Heart left ventricle (tissue), 16 donors: ENCODE measurements around the gene PRKG1. TPM values are rescaled to one million over a fixed set of nuclear protein-coding genes. Genes with fewer than 3 reads are reported as not detected.

Experiments
- ATAC-seq, 4 donors: fragments of 200-7000 bp; cut with Tn5 transposase; one replicate each; pipeline ENCODE4 v1.9.1; 2020 to 2022; ENCODE audit warnings: moderate library complexity in 4 of 4, mild to moderate bottlenecking in 3 of 4, moderate number of reproducible peaks in 1 of 4
- DNase-seq, 5 donors: peaks; one replicate each; pipeline ENCODE4 v3.0.0-alpha.2; 2020
- H3K27ac ChIP-seq, 12 donors: fragments of 200-600 bp; sonication (generic) in 4 of 12; one replicate each; pipeline versions ENCODE4 v1.5.0 to v1.8.0; 2016 to 2022; ENCODE audit warnings: mild to moderate bottlenecking in 2 of 12
- H3K27me3 ChIP-seq, 9 donors: fragments of 200-600 bp; sonication (generic) in 2 of 9; one replicate each; pipeline versions ENCODE4 v1.5.1 to v1.8.0; 2016 to 2022; ENCODE audit warnings: mild to moderate bottlenecking in 3 of 9
- H3K36me3 ChIP-seq, 9 donors: fragments of 200-600 bp; sonication (generic) in 2 of 9; one replicate each; pipeline versions ENCODE4 v1.5.0 to v1.8.0; 2018 to 2022; ENCODE audit warnings: mild to moderate bottlenecking in 2 of 9
- H3K4me1 ChIP-seq, 12 donors: fragments of 200-600 bp; sonication (generic) in 4 of 12; one replicate each; pipeline versions ENCODE4 v1.5.0 to v1.8.0; 2016 to 2022; ENCODE audit warnings: mild to moderate bottlenecking in 3 of 12
- H3K4me3 ChIP-seq, 12 donors: fragments of 200-600 bp; sonication (generic) in 4 of 12; one replicate each; pipeline versions ENCODE4 v1.5.0 to v1.8.0; 2017 to 2022; ENCODE audit warnings: mild to moderate bottlenecking in 9 of 12, moderate library complexity in 4 of 12
- H3K9me3 ChIP-seq, 12 donors: fragments of 200-600 bp; sonication (generic) in 4 of 12; one replicate each; pipeline versions ENCODE4 v1.5.0 to v1.8.0; 2016 to 2022; ENCODE audit warnings: mild to moderate bottlenecking in 1 of 12
- CTCF ChIP-seq, 12 donors: fragments of 200-600 bp; sonication (generic) in 4 of 12; IDR thresholded peaks; one replicate each; pipeline versions ENCODE4 v1.5.0 to v1.8.0; 2018 to 2022; ENCODE audit warnings: antibody characterized with exemption in 12 of 12, mild to moderate bottlenecking in 5 of 12
- POLR2A ChIP-seq, 2 donors: fragments of 450-650 bp; IDR thresholded peaks; one replicate each; pipeline ENCODE4 v1.6.1; 2017; ENCODE audit warnings: antibody characterized with exemption in 2 of 2, mild to moderate bottlenecking in 2 of 2, moderate library complexity in 2 of 2
- WGBS, 4 donors: extraction: QIAGEN DNeasy Blood & Tissue Kit in 2 of 4; methylation state at CpG; one replicate each; pipeline versions ENCODE4 v1.1.5 to v1.1.7; 2013 to 2018; 5-methylcytosine and 5-hydroxymethylcytosine counted together
- intact Hi-C, 10 donors: fragments of 100-400 bp; cut with DNase I; formaldehyde crosslinking; loops; one replicate each; pipeline versions ENCODE4 v1.11.1 to v1.14.2; 2022
- polyA plus RNA-seq, 2 donors: library from polyadenylated mRNA; stranded (reverse); fragments of 200-250 nt; gene quantifications; one replicate each; pipeline ENCODE4 v1.2.3, GENCODE V29; 2013
- total RNA-seq, 9 donors: library from RNA; depleted of rRNA in 2 of 9; stranded (reverse); fragments of >200 nt in 2 of 9; fragmentation: NEBNext Ultra II Directional in 3 of 9; extraction: Animal tissue kit (Norgen Biotek cat#: 25700) in 3 of 9; gene quantifications; one replicate each; pipeline versions ENCODE4 v1.1.0 to v1.2.4, GENCODE V29; 2016 to 2023
- donor health status: ischemic (EF 13 %, LVEDD 7.1; RV severe dilation, severe dysfunction).
- donor health status: healthy with polysubstance abuse.
- donor health status: DM: no; HTN: yes; CAD: no.
- donor health status: DM: no; HTN: no; CAD: no.
- donor health status: ischemic (EF 25% LVEDD 6.9; RV normal size, moderate dysfunction).
- donor health status: ischemic (EF 25% LVEDD 5.7; RV mildly dilated, moderate dysfunction).
- donor health status: healthy.
- donor health status: DM: yes; HTN: yes; CAD: no.
- donor health status: ischemic (EF 35%, LVEDD 5.7; RV mildly dilated, moderate dysfunction).
- donor health status: nonischemic (EF 11% LVEDD 7.7; RV severe dilation, severe dysfunction).
- donor health status: DM: yes; HTN: yes; CAD: no.
- donor health status: PGD.
- donor health status: ischemic (EF 29% LVEDD 5.4; RV normal size, mild dysfunction).
- donor health status: nonischemic (EF 23%, LVEDD 6.1; RV moderate dilation, normal function).

Gene PRKG1
- total and polyA plus RNA-seq, 11 donors, result 5.5 to 37.3 (median 29.3) TPM

- intact Hi-C loops, result loop anchor here in 1 of 10 donors (10.0 kb wide), 1 partner anchor 124 kb away; no protein-coding TSS in a partner anchor
- no peaks in the 10 kb centered on the region for H3K36me3 ChIP-seq
- no peak for TF ChIP-seq CTCF (IDR thresholded peaks at IDR 0.05)
- no peak for TF ChIP-seq POLR2A (IDR thresholded peaks at IDR 0.05)
- H3K4me3 ChIP-seq, result no peak overlapping the region
- peaks cover 0 to 9% (median 0%) of the 10 kb centered on the region in 9 donors for H3K27me3 ChIP-seq
- ATAC-seq (peak in 1 of 4 donors; percentile 41), DNase-seq (no peak)
- H3K9me3 ChIP-seq, result no peaks in the 10 kb centered on the region
- H3K4me1 ChIP-seq, result peaks cover 0 to 47% (median 6%) of the 10 kb centered on the region in 12 donors
- peak overlapping the region in 1 of 12 donors; percentile 35 for H3K27ac ChIP-seq
- WGBS, 4 donors, result 61 to 76% (median 66%) methylated on average over 5 of the region's 5 CpGs
Observed at GRCh38 chr10:51080311-51081006, 6.2 kb downstream of the PRKG1 start.

DNA sequence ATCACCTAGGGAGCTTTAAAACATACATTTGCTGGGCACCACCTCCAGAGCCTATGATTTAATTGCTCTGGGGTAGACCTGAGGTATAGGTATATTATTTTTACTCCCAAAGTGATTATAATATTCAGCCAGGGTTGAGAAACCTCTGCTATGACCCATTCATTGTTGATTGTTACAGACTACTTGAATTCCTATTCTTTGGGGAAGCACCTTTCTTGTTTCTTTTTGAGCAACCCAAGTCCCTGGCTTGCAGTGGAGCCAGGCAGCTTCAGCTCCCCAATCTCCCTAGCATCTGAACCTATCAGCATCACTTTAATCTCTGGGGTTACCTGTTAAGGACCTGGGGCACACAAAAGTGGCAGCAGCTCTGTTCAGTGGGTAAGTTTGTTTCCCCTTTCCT lies 8.6 kb downstream of the PRKG1 start:
- H3K4me1 ChIP-seq, result peaks cover 0 to 38% (median 6%) of the 10 kb centered on the region in 12 donors
- DNase-seq, result no peak
- peak overlapping the region in 6 of 12 donors; percentile 9 to 52 (median 31) for H3K27ac ChIP-seq
- intact Hi-C loops, result loop anchor here in 1 of 10 donors (10.0 kb wide), 1 partner anchor 122 kb away; no protein-coding TSS in a partner anchor
- H3K9me3 ChIP-seq, result no peaks in the 10 kb centered on the region
- no peaks in the 10 kb centered on the region for H3K27me3 ChIP-seq
- H3K36me3 ChIP-seq, result no peaks in the 10 kb centered on the region
- TF ChIP-seq POLR2A (IDR thresholded peaks at IDR 0.05), result no peak
- no peak for TF ChIP-seq CTCF (IDR thresholded peaks at IDR 0.05)
- no peak overlapping the region for H3K4me3 ChIP-seq
- ATAC-seq, result no peak

- Histone ChIP-seq H3K27ac (peak overlapping the region in 6 of 12 donors; percentile 9 to 52 (median 31)), H3K36me3 (no peaks in the 10 kb centered on the region), H3K4me3 (no peak overlapping the region), H3K27me3 (no peaks in the 10 kb centered on the region), H3K4me1 (peaks cover 0 to 38% (median 6%) of the 10 kb centered on the region in 12 donors), H3K9me3 (no peaks in the 10 kb centered on the region)
- WGBS, 4 donors, result 53 to 66% (median 56%) methylated on average over 6 of the region's 6 CpGs
- peak in 2 of 4 donors; percentile 28 to 30 for ATAC-seq
- DNase-seq, result no peak
- intact Hi-C loops, result loop anchor here in 1 of 10 donors (10.0 kb wide), 1 partner anchor 121 kb away; no protein-coding TSS in a partner anchor
- TF ChIP-seq CTCF (IDR thresholded peaks at IDR 0.05) (peak in 1 of 12 donors; percentile 12), POLR2A (IDR thresholded peaks at IDR 0.05) (no peak)
Observed at GRCh38 chr10:51083356-51083853, 9.1 kb downstream of the PRKG1 start.

- Histone ChIP-seq H3K9me3 (no peaks in the 10 kb centered on the region), H3K36me3 (no peaks in the 10 kb centered on the region), H3K4me1 (peaks cover 0 to 28% (median 3%) of the 10 kb centered on the region in 12 donors), H3K4me3 (no peak overlapping the region), H3K27ac (no peak overlapping the region), H3K27me3 (no peaks in the 10 kb centered on the region)
- ATAC-seq (peak in 1 of 4 donors; percentile 28), DNase-seq (no peak)
- TF ChIP-seq POLR2A (IDR thresholded peaks at IDR 0.05) (no peak), CTCF (IDR thresholded peaks at IDR 0.05) (no peak)
- 58 to 79% (median 73%) methylated on average over 5 of the region's 5 CpGs for WGBS, 4 donors
- intact Hi-C loops, result loop anchor here in 1 of 10 donors (10.0 kb wide), 1 partner anchor 120 kb away; no protein-coding TSS in a partner anchor
Observed at GRCh38 chr10:51085204-51085603, 10.9 kb downstream of the PRKG1 start.
